ENCODE measurements around the gene CCR9.

GRCh38 chr3:45873638-45874037, 12.7 kb upstream of the CCR9 start:
- no peak for TF ChIP-seq EZH2 (IDR thresholded peaks at IDR 0.05; ENCODE audit: insufficient read depth, poor library complexity, severe bottlenecking)
- no peak for TF ChIP-seq EZH2phosphoT487 (IDR thresholded peaks at IDR 0.05; ENCODE audit: insufficient read depth, low read depth)

Measured in GM23248 (cell line).